ENCODE measurements around the gene OR6A2.
"Not testable (repeated sequence)": the region's sequence is repeated elsewhere in the genome, so short reads cannot be mapped to it uniquely, and the experiment has no call there.

Gene OR6A2

DNA sequence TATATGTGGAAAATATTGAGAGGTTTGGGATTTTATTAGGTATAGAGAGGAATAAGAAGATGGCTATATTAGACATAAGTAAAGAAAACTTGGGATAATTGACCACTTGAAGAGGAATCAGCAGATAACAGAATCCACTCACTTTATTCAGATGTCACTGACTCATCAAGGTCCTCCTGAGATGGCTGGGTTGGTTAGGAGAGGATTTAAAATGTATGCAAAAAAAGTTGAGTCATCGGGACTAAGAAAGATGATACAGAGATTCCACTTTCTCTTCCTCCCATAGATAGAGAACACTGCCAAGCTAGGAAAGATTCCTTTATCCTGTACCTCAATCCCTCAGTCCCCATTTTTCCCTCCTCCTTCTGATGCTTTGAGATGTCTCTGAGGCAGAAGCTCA is at the start of gene OR6A2:
TSS of gene OR6A2 (minus strand) at position 288 of the 400 bp plus-strand sequence. CDS start 3,981 bp downstream, outside the sequence.
- peak; percentile 18 for DNase-seq

DNA sequence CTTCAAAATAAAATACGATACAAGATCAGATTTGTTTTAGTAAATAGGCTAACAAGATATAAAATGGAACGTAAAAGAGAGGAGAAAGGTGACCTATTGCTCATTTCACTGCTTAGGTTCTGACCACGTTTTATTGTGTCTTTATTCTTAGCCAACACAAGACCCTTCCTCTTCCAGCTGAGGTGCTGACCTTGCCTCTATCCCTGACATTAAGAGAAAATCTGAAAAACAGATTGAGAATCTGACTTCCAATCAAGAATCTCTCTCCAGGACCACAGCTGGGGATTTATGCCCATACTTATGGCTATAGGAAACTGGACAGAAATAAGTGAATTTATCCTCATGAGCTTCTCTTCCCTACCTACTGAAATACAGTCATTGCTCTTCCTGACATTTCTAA is 45.9 kb upstream of the OR6A2 start, which contains the start of gene OR10A5:
TSS of gene OR10A5 (plus strand) at position 301 of the 400 bp plus-strand sequence. CDS start at position 301, 0 bp downstream.
- no peak for DNase-seq

DNA sequence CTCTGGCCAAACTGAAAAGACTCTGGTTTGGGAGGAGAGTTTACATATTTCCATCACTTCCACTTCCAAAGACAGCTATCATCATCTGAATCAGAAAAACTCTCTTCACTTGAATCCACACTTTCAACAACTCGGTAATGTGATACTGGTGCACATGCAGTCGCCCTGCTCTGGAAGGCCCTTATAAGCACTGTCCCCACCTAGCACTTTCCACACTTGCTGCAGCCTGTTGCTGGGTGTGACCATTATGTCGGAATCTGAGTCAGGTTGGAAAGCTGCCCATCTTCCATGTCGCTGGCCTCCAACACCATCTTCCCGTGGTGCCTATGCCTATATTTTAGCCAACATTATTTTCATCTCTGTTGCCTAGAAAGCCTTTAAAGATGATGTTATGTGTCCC is 44.9 kb upstream of the OR6A2 start:
- no peak for DNase-seq

GRCh38 chr11:6843670-6844069 is 44.2 kb upstream of the OR6A2 start:
- DNase-seq, result no peak

DNA sequence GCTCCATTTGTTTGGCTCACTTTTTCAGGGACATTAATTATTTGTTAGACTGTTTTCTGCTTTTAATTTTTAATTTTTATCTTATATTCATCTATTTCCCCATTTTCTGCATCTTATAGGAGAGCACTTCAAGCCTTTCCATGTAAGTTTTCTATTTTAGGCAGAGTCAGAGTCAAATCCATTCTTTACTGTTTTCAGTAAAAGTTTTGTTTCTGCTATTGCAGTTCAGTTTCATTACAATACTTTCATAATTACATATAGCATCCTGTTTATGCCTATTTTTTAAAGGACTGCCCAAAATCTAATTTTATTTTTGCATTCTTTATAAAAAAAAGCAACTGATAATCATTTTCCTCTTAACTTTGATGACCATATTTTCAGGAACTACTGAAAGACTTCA is 42.2 kb upstream of the OR6A2 start:
- no peak for DNase-seq

GRCh38 chr11:6834021-6834420 is 34.5 kb upstream of the OR6A2 start:
- no peak for DNase-seq

DNA sequence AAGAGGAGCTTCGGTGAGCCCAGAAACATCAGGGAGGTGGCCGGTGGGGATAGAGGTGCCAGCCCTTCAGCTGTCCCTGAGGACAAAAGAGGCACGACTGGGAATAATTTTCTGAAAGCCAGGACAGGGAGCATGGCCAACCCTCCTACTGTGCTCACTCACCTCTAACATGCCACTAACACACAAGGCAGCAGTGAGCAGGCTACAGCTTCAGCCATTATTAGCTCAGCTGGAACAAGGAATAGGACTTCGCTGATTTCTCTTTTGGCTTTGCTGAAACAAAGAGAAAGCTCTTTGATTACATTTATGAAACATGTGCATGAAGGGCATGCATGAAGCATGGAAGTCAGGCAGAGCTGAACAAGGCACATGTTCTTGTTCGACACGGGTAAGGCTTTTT is 33.9 kb upstream of the OR6A2 start:
- DNase-seq, result no peak

GRCh38 chr11:6828103-6828502 is 28.6 kb upstream of the OR6A2 start:
- peak; percentile 19 for DNase-seq

GRCh38 chr11:6825231-6825744 is 25.8 kb upstream of the OR6A2 start:
- peak; percentile 48 for DNase-seq

DNA sequence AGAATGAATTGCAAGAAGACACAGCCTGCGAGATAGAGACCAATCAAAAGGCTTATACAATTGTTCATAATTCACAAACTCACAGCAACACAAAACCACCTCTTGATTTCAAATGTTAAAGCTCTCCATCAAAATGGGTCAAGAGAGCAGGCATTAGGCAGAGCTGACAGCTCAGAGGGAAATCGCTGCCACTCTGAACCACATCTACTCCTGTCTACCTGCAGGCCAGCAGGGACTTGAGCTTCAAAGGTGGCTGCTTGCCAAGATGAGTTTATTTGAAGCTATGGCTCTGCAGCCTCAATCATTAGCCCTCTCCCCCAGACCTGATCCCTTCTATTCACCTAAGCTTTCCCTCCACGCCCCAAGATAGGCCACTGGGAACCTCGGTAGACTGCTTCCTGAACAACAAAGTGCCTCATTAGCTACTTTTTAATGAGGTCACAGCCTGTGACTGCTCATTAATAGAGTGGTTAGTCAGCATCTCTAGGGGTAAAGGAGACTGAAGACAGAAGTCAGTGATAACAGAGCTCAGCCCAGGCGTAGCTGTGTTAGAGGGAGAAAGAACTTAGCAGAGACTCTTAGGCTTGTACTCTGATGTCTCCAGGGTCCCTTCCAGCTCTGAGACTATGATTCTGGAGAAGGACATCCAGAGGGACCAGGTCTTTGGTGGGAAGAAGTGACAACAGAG is 24.8 kb upstream of the OR6A2 start:
- no peak for DNase-seq

- no peak for DNase-seq
Observed at GRCh38 chr11:6818967-6819366, 19.5 kb upstream of the OR6A2 start.

- no peak for DNase-seq
Observed at GRCh38 chr11:6817694-6818093, 18.2 kb upstream of the OR6A2 start.

DNA sequence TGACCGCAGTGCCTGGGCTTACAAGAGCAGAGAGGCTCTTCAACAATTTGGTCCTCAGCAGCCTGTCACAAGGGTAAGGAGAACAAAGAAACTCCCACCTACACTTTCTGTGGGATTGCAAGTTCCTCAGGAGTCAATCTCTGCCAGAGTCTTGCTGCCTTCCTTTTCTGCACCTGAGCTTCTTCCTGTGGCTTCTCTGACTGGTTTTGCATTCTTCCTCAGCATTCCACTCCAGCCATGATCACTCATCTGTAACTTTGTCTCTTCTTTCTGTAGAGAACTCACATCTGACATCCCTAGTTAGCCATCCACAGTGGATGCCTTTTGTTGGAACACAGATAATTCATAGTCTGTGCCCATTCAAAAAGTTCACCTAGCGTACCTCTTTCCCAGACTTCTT is 14.2 kb upstream of the OR6A2 start:
- no peak for DNase-seq

DNA sequence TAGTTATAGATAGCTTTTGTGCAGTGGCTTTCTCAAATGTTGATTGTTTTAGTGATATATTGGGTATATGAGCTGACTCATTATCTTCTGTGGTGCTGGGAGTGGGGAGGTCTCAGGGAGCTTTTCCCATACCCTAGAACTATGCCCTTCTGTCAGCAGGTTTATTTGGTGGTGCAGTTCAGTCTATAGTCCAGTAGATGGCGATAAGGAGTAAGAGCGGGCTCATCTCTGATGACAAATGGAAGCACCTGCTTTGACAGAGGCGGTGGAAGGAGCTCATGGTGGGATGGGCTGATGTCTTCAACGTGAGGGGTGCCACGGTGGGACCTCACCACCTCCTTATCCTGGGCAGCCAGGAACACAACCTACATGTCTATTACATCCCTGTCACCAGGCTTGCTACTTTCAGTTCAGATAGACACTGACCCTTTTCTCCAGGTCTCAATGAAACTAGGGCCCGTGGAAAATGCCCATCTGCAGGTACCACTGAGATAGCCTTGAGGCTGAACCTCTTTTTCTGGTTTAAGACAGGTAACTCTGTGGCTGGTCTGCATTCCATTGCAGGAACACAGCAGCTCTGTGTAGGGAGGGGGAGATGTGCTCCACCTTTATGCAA is 13.0 kb upstream of the OR6A2 start:
- peak; percentile 76 for DNase-seq

DNA sequence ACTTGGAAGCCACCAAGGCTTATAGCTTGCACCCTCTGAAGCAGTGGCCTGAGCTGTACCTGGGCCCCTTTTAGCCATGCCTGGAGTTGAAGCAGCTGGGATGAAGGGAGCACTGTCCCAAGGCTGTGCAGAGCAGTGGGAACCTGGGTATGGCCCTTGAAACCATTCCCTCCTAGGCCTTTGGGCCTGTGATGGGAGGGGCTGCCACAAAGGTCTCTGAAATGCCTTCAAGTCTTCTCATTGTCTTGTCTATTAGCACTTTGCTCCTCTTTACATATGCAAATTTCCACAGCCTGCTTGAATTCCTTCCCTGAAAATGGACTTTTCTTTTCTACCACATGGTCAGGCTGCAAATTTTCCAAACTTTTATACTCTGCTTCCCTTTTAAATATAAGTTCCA is 1.6 kb upstream of the OR6A2 start:
- not testable (repeated sequence) for DNase-seq

- no peak for DNase-seq
Observed at GRCh38 chr11:6794639-6795038, 4.8 kb downstream of the OR6A2 start.

DNA sequence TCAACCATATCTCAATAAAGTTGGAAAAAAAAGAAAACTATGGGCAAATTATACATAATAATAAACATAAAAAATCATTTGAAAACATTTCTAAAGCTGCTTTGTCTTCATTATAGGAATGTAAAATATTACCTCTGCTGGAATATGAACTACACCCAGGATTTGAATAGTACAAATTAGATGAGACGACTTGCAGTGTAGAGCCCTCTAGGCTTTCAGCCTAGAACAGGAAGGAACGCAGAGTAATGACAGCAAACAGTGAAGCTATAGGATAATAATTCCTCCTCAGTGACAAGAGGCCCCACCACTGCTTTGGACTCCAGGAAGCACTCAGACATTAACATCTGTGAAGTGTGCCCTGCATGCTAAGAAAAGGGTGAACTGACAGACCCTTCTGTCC is 8.9 kb downstream of the OR6A2 start:
- no peak for DNase-seq

GRCh38 chr11:6782720-6783119 is 16.8 kb downstream of the OR6A2 start, which contains the start of gene OR2AG1:
Gene OR2AG1 (plus strand): TSS chr11:6783020. CDS start chr11:6785038, 2,018 bp downstream.
- DNase-seq, result no peak

GRCh38 chr11:6780829-6781228 is 18.7 kb downstream of the OR6A2 start:
- no peak for DNase-seq

- DNase-seq, result peak; percentile 44
Observed at GRCh38 chr11:6778518-6778917, 21.0 kb downstream of the OR6A2 start.

DNA sequence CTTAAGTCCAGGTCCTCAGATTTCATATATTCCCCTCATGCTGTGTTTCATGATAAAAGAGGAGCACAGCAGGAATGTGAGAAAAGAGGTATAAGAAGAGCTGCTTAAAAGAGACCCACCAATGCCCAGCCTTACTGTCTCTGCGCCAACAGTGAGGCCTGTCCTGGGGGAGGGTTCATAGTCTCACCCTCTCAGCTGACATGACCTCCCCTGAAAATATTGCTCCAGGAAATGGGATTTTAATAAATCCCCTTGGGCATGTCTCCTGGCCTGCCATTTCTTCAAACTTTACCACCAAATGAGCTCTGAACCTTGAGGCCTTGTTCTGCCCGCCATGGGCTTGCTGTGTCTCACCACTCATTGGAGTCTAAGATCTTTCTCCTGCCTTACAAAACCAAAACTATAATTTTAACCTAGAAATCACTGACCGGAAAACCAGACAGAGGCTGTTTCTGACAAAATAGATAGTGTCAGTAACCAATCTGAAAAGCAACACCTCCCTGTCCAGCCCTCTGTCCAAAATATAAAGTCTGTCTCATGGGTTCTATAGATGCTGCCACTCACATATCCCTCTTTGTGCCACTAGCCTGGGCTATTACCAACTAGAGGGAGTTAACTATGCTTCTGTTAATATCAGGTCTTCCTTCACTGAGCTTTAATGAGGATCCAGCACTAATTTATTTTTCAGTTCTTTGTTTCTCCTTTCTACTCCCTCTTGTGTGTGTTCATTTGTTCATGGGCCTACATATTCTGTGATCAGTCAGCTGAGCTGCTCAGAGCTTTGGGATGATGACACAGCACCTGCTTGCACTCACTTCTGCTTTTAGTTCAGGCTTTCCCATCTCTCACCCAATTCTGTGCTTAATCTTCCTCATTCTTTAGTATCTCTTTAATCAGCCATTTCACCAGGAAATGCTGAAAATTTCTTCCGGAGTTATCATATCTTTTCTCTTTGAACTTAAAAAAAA is 27.3 kb downstream of the OR6A2 start, which contains the start of gene OR2AG2:
TSS of gene OR2AG2 (minus strand) at position 51 of the 968 bp plus-strand sequence. CDS start 3,019 bp downstream, outside the sequence.
- peak; percentile 94 for DNase-seq

DNA sequence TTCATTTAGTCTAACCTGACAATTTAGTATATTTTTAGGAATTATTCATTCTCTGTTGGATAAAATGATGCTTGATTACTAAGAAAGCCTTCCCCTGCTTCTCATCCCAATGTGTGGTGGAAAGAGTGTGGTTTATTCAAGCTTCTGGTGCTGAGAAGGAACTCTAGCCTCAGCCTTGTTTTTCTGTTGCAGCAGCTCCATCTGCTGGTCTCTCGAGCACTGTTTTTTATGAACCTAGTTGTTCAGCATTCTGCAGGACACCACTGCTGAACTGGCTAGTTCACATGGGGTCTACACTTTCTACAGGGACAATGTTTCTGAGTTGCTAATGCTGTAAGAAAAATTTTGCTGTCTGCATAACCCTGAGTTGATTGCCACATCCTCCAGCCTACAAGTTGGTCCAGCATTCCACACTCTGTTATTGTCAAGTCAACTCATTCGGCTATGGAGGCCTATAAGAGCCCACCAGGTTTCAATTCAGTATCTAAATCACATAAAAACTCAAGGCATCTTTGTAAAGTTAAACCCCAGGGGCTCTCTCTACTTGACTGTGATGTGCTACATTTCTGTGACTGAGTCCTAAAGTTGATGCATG is 42.0 kb downstream of the OR6A2 start:
- DNase-seq, result peak; percentile 85

- no peak for DNase-seq
Observed at GRCh38 chr11:6755953-6756347, 43.5 kb downstream of the OR6A2 start.

All from OCI-M1 (cell line).